GM18861 (cell line): Measurements from ENCODE around the gene PDZD2.
"Not testable (repeated sequence)": the region's sequence is repeated elsewhere in the genome, so short reads cannot be mapped to it uniquely, and the experiment has no call there.

Experiments used
- ATAC-seq: cut with Tn5 transposase; IDR thresholded peaks from one replicate; pipeline ENCODE4 v1.9.1; 2021; ENCODE audit not compliant: unreplicated experiment

The PDZD2 gene

DNA sequence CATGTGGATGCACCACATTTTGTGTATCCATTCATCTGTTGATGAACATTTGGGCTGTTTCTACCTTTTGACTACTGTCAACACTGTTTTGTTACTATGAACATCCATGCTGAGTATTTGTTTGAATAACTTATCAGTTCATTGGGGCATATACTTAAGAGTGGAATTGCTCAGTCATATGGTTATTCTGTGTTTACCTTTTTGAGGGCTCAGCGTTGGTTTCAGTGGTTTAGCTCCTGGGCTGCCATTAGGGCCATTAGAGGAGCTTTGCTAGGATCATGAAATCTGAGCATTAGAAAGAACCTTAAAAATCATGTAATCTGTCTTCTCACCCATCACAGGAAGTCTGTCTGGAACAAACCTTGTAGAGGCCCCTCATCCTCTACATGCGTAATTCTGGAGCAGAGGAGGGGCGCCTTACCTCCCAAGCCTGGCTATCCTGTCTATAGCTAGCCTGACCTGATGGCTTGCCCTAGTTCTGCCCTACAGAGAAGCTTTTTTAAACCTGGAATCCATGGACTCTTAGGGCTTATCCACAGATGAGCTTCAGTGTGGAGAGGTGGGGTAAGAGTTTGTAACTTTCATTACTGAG lies 92.9 kb downstream of the PDZD2 start:
- no peak for ATAC-seq

DNA sequence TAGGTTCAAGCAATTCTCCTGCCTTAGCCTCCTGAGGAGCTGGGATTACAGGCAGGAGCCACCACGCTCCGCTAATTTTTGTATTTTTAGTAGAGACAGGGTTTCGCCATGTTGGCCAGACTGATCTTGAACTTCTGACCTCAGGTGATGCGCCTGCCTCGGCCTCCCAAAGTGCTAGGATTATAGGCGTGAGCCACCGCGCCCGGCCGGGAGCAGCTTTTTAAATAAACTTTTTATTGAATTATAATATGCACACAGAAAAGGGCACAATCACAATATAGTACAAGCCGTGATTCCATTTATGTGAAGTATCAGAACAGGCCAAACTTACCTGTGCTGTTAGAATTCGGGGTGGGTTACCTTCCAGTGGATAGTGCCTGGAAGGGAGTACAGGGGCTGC lies 93.9 kb downstream of the PDZD2 start:
- ATAC-seq = not testable (repeated sequence)

DNA sequence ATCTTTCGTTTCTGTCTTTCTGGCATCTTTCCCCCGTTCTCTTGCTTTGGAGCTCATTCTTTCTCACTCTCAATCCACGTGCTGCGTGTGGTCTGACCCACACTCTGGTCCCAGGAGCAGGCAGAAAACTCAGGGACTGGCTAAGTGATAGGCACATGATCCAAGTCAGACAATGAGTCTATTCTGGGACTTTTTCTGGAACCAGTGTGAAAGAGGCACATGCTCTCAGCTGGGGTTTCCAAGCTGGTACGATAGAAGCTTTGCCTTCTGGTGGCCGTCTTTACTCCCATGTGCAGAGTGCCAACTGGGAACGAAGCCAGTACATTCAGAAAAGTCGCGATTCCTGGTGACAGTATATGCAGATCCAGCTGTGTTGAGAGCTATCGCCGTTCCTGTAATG lies 94.4 kb downstream of the PDZD2 start:
- ATAC-seq = no peak

DNA sequence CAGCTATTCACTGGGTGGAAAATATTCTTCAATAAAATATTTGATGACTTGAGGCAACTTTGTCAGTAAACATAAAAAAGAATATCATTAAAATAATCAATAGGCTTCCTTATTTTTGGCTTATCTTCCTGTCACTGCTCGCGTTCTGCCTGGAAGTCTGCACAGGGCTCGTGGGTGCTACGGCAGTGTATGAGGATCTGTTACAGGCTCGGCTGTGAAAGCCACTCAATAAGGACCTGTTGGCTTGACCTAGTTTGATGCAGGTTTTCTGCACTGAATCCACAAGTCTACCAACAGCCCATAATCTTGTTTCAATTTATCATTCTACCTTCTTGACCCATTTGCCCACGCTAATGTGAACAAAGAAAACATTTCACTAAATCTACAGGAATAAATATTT lies 97.2 kb downstream of the PDZD2 start:
- ATAC-seq = no peak

DNA sequence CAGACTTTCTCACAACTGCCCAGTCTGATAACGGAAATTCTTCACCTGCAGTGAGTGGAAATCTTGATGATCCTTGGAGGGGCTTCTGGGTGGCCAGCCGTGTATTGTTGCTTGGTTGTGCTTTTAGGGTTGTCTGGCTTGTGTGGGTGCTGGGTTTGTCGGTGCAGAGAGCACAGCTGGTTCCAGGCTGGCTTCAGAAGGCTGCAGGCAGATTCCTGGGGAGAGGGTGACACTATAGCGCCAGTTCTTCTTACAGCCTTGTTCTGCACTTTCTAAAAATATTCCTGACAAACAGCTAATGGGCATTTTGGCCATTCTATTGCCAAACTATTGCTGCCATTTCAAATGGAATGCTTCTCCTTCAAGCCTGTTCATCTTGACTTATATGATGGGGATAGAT lies 99.3 kb downstream of the PDZD2 start:
- ATAC-seq = no peak

DNA sequence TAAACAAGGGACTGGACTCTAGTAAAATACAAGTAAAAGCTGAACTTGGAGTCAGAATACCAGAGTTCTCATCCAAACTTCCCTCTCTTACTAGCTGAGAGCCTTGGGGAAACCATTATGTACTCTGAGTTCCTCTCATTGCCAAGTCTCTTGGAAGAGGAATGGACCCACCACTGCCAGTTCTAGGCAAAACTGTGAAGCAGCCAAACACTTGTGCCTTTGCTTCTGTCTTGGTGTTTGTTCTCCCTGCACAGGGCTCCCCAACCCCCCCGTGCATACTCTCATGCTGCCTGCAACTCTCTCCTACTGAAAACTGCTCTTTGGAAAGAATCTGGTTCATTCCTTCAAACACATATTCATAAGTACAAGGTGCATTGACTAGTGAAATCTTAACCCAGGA lies 102.6 kb downstream of the PDZD2 start:
- ATAC-seq = no peak

DNA sequence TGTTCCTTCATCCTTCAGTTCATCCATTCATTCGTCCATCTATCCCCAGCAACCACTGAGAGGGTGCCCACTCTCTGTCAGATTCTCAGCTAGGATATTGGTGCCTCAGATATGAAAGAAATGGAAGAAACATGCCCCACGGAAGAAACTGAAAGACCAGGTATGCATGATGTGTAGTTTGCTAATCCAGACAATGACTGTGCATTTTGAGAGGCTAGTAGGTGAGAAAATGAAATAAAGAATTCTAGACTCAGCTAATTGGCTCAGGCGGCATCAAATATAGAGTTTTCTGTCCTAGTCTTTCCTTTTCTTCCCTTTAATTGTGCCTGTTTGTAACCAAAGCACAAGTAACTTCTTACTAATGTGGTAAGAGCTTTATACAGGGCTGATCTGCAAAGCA lies 104.7 kb downstream of the PDZD2 start:
- ATAC-seq = no peak

DNA sequence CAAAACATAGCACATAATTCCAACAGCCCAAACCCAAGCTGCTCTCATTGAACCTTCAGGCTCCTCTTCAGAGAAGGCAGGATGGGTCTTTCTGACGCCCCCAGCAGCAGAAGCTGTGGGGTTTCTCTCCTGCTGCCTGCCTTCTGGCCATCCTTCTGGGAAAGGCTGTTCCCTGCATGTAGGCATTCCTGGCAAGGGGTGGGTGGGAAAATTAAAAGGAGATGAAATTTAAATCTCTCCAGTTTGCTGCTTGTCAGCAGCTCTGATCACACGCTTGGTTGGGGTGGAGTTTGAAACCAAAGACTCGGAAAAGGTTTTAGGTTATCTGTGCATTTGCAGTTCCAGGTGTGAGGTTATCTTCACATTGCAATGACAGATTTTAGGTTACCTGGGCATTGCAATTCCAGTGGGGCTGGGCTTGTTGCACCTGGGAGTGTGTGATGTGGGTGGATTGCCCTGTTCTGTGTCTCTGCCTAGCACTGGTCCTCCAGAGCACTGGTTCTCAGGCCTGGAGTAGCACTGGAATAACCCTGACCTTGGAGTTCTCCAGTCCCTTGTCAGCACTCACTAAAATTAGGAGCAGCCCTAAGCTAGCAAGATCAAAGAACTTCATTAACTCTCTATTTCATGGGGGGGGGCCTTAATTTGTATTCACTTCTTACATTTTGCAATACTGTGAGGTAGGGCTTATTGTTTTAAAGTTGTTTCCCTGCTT lies 109.7 kb downstream of the PDZD2 start:
- ATAC-seq = no peak

DNA sequence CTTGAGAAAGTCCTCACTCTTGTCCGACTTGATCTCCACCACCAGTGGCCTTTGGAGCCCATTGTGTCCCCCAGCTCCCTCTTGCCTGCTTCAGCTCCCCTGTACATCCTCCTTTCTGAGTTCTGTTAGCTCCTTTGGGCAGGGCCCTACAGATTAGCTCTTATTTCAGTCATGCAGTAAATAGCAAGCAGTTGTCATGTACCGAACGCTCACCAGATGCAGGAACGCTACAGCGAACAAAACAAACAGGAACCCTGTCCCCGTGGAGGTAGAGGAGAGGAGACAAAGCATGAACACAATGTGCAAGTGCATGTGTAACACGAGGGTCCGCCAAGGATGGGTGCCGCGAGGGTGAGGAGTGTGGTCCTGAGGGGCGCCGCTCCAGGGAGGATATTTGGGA lies 111.3 kb downstream of the PDZD2 start:
- ATAC-seq = no peak

DNA sequence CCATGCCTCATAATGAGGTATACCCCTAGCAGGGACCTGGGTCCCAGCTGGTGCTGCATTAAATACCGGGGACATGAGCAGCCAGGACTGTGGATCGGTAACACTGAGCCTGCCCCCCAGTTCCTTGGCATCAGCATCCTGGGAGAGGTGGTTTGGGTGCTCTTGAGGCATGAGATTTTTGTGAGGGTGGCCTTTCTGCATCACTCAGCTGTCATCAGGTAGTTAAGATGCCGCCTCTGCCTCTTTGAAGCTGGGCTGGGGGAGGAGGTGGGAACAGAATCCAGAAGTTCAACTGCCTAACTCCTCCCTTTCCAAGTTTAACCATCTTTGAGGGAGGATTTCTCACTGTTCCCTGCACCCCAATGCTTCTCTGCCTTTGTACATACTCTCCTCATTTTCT lies 112.7 kb downstream of the PDZD2 start:
- no peak for ATAC-seq

DNA sequence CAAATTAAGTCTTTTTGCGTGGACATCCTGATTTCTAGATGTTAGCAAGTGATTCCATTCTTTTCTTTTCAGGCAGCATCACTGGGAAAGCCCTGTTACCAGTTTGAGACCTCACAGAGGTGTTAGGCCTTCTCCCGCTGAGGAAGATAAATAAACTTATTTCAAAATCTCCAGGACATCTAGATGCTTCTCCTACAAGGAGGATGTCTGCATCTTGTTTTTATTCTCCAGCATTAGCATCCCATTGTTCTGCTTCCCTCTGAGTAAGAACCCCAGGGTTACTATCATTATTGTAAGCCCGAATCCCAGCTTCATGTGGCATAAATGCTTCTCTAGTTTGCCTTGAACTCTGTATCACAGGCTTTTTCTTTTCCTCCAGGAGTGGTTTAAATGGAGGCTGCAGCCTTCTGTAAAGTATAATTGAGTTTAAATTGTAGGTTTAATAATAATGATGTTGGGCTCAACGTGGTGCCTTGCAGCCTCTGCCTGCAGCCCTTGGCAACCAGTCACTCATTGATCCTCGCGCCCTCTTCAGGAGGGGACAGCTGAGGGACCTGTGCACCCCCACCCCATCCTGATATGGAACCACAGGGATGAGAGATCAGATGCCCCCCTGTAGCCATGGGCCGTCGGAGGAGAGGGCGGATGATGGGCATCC lies 114.9 kb downstream of the PDZD2 start:
- ATAC-seq = no peak

DNA sequence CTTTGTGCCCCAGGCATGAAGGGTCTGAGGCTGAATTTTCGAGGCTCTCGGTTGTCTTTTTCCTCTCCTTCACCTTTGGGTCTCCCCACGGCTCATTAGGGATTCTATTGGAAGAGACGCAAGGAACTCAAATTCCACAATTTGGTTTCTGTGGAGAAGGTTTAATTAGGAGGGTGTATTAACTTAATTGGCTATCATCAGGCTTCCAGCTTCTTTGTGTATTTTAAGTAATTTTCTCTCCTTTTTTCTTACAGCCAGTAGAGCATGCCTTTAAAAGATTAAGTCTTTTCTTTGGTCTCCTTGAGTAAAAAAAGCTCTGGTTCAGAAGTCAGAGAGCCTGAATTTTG lies 115.4 kb downstream of the PDZD2 start:
- ATAC-seq = no peak

DNA sequence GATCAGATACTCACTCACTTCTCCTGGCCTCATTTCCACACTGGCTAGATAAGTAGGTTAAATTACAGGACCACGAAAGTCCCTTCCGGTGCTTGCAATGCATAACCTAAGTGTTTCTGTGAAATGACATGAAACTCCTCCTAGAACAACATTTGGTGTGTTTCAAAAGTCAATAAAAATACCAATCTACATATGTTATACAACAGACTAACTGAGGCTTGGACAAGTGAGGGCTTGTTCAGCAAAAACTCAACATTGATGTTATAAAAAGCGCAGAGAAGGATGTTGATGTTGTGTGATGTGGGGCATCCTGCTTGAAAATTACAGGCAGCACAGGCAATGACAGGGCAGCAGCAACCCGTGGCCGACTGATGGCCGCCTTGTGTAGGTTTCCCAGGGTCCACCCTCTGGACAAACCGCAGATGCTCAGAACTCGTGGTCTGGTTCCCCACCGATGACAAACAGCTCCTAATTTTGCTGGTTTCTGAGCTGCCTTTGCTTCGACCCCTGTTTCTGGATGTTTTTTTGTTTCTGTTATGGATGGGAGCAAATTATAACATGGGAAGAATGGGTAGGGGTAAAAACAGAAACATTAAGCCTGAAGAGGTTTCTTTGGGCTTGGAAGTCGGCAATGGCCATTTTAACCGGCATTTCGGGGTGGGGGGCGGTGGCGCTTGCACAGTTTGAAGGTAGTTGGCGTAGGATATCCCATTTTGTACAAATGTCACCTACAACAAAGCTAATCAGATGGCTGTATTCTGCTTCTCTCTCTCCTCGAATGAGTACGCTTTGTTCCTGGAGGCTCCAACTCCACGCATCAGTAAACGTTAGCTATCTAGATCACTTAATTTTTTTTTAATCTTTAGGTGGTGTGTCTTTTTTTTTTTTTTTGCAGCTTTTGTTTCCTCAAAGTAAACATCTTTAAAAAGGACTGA lies 116.1 kb downstream of the PDZD2 start:
- no peak for ATAC-seq

DNA sequence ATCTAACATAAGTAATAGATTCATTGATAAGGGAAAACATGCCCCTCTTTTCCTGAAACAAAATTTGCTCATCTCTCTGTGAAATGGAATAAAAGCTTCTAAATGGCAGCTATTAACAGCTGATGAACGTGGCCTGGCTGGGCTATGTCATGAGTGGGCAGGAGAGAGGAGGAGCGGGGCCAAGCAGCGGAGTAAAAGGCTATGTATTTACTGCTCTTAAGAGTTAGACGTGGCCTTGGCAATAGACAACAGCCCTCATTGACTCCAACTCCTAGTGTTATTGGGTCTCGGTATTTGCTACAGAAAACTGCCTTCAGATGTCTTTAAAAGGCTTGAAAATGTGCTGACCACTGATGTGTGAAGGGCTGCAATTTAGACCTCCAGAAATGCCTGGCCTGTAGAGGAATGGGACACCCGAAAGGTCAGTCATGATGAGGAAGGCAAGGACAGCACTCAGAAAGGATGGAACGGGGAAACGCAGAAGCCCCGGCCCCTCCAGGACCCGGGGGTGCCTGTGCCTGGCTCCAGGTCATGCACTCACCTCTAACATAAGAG lies 116.8 kb downstream of the PDZD2 start:
- no peak for ATAC-seq

DNA sequence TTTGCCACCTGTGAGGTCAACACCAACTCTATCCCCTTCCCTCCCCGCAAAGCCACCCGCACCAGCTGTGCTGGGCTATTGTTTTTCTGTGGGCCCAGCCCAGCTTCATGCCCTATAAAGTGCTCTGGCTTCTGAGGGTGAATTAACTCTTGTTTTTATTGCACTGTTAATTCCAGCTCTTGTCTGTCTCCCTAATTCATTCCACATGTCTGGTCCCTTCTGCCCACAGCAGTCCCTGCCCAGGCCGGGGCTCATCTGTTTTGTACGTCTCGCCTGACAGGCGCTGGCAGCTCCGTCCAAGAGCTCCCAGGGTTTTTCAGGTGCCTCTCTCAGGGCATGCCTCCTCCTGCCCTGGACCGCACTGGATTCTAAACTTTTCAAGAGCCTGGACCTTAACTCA lies 118.9 kb downstream of the PDZD2 start:
- ATAC-seq = no peak

DNA sequence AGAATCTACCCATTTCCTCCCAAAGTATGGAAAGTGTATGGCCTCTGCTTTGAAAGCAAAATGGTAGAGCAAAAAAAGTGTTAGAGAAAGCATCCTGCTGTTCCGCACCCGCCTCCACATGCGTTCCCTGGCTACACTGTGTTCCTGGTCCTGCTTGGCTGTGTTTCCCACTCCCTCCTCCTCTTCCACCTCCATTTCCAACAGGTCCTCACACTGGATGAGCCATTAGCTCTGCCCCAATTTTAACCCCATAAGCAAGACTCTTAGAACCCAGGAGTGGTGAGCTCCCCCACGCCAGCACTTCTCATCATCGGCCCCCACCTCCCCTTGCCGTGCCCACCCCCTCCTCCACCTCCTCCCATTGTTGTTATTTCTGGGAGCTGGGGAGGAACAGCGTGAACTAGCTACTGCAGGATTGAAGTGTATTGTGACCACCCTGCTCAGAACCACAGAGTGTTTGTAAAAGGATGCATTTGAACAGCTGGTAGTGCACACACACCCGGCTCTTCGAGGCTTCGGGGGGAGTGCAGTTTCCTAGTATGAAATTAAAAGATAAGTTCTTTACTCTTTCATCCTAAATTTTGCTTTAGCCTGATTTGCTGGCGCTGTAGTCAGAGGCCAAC lies 120.0 kb downstream of the PDZD2 start:
- no peak for ATAC-seq

DNA sequence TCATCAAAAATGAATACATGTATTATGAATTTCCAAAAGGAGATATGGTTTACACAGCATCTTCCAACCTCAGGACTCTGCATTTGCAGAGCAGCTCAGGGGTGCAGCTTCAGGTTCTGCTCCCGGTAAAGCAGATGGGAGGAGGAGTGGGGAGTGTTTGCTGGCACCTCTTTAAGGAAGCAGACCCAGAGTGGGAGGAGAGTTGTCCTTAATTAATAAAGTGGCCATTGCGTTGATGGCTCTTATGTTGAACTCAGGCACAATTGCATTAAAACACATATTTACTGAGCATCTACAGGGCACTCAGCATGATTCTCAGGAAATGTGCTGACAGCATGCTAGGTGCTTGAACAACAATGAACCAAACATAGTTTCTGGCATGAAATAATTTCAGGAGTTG lies 121.0 kb downstream of the PDZD2 start:
- no peak for ATAC-seq

DNA sequence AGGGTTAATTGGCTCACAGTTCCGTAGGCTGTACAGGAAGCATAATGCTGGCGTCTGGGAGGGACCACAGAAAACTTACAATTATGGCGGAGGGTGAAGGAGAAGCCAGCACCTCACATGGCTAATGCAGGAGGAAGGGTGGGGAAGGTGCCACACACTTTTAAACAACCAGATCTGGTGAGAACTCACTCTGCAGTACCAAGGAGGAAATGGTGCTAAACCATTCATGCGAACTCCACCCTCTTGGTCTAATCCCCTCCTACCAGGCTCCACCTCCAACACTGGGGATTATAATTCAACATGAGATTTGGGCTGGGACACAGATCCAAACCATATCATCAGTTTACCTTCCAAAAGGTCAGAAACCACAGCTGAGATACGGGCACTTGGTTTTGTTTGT lies 122.9 kb downstream of the PDZD2 start:
- ATAC-seq = no peak

DNA sequence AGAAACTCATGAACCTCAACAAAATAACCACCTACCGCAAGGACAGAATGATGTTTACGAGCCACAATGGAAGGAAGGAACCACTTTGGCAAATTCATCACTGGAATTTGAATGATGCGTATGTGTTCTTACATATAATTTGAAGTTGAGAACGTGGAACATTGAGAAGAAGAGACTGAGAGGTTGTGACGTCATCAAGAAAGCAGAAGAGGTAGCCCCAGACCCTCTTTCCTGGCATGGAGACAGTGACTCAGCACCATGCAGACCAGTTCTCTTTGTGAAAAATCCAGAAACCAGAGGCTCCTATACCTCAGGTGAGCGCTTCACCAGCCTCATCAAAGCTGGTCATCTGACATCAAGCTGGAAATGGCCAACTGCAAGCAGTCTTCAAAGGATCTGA lies 124.5 kb downstream of the PDZD2 start:
- no peak for ATAC-seq

DNA sequence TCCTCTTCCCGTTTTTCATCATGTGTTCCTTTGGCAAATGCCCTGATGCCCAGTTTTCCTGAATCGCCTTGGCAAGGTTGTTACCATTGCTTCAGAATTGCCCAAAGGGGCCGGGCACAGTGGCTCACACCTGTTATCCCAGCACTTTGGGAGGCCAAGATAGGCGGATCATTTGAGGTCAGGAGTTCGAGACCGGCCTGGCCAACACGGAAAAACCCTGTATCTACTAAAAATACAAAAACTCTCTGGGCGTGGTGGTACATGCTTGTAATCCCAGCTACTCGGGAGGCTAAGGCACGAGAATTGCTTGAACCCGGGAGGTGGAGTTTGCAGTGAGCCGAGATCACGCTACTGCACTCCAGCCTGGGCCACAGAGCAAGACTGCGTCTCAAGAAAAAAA lies 125.8 kb downstream of the PDZD2 start:
- not testable (repeated sequence) for ATAC-seq
